Neural progenitor cell (in vitro differentiated cells): Measurements from ENCODE around the gene CLK4. TPM values are rescaled to one million over a fixed set of nuclear protein-coding genes. Genes with fewer than 3 reads are reported as not detected.
A peak's percentile ranks its signal among the peaks of the same experiment; 100 is the strongest.

Experiments used
- DNase-seq: peaks from one replicate; pipeline ENCODE4 v3.0.0-alpha.2; 2016; ENCODE audit warnings: low spot score
- H2AFZ ChIP-seq: fragments of 200-600 bp; sonication (generic); replicated peaks from 2 replicates; pipeline ENCODE4 v1.6.1; 2016; ENCODE audit warnings: antibody characterized with exemption
- H3F3A ChIP-seq: fragments of 200-600 bp; sonication (generic); 2 replicates; pipeline ENCODE4 v1.6.1; 2016; ENCODE audit warnings: antibody characterized with exemption, low read depth
- H3K27ac ChIP-seq: fragments of 200-600 bp; sonication (generic); 2 replicates; pipeline ENCODE4 v1.5.1; 2016; ENCODE audit warnings: mild to moderate bottlenecking
- H3K27me3 ChIP-seq: fragments of 200-600 bp; sonication (generic); 2 replicates; pipeline ENCODE4 v1.6.1; 2016; ENCODE audit warnings: mild to moderate bottlenecking, moderate library complexity
- H3K36me3 ChIP-seq: fragments of 200-600 bp; sonication (generic); 2 replicates; pipeline ENCODE4 v1.5.1; 2016
- H3K4me1 ChIP-seq: fragments of 200-600 bp; sonication (generic); 2 replicates; pipeline ENCODE4 v1.6.1; 2016; ENCODE audit warnings: mixed run types
- H3K4me2 ChIP-seq: fragments of 200-600 bp; sonication (generic); 2 replicates; pipeline ENCODE4 v1.6.1; 2016
- H3K4me3 ChIP-seq: fragments of 200-600 bp; sonication (generic); 2 replicates; pipeline ENCODE4 v1.5.1; 2016
- H3K79me2 ChIP-seq: fragments of 200-600 bp; sonication (generic); 2 replicates; pipeline ENCODE4 v1.6.1; 2016; ENCODE audit warnings: low read depth
- H3K9ac ChIP-seq: fragments of 200-600 bp; sonication (generic); 2 replicates; pipeline ENCODE4 v1.6.1; 2016
- H3K9me3 ChIP-seq: fragments of 200-600 bp; sonication (generic); 2 replicates; pipeline ENCODE4 v1.5.1; 2016; ENCODE audit warnings: low read depth
- H4K20me1 ChIP-seq: fragments of 200-600 bp; sonication (generic); 2 replicates; pipeline ENCODE4 v1.6.1; 2016; ENCODE audit warnings: low read depth
- H3K27ac Mint-ChIP-seq: 3 replicates; pipeline ENCODE4 v1.8.0; 2021; ENCODE audit warnings: mixed read lengths
- H3K27me3 Mint-ChIP-seq: 2 replicates; pipeline ENCODE4 v1.8.0; 2022; ENCODE audit warnings: low read depth, mild to moderate bottlenecking, inconsistent platforms, moderate library complexity, mixed read lengths; ENCODE audit not compliant: insufficient read depth
- H3K36me3 Mint-ChIP-seq: 3 replicates; pipeline ENCODE4 v1.8.0; 2021; ENCODE audit warnings: mixed read lengths
- H3K4me1 Mint-ChIP-seq: 3 replicates; pipeline ENCODE4 v1.8.0; 2021; ENCODE audit warnings: mixed read lengths
- H3K4me3 Mint-ChIP-seq: 3 replicates; pipeline ENCODE4 v1.8.0; 2021; ENCODE audit warnings: mild to moderate bottlenecking, moderate library complexity, mixed read lengths
- H3K9me3 Mint-ChIP-seq: 3 replicates; pipeline ENCODE4 v1.8.0; 2020; ENCODE audit warnings: mixed read lengths
- CTCF ChIP-seq: fragments of 200-600 bp; sonication (generic); IDR thresholded peaks from 2 replicates; pipeline ENCODE4 v1.5.1; 2017; ENCODE audit warnings: antibody characterized with exemption, mild to moderate bottlenecking
- EZH2 ChIP-seq: fragments of 200-600 bp; sonication (generic); IDR thresholded peaks from 2 replicates; pipeline ENCODE4 v1.6.1; 2017; ENCODE audit warnings: antibody characterized with exemption, mild to moderate bottlenecking, moderate library complexity
- EZH2phosphoT487 ChIP-seq: fragments of 200-600 bp; sonication (generic); IDR thresholded peaks from 2 replicates; pipeline ENCODE4 v1.6.1; 2017; ENCODE audit warnings: antibody characterized with exemption
- total RNA-seq: library from RNA; depleted of rRNA; stranded (reverse); fragments of >200 nt; gene quantifications from 2 replicates; pipeline ENCODE4 v1.2.3, GENCODE V29; 2015; ENCODE audit warnings: low replicate concordance

CLK4 gene
- total RNA-seq, 1 donor from 2014 or later, result 41.1 TPM

GRCh38 chr5:178580271-178580955 lies 46.4 kb downstream of the CLK4 start:
- Histone ChIP-seq H3K9ac (no peak overlapping the region), H3K27me3 (peaks cover 45% of the 10 kb centered on the region), H3K9me3 (no peaks in the 10 kb centered on the region), H3K36me3 (no peaks in the 10 kb centered on the region), H3K4me1 (no peaks in the 10 kb centered on the region), H3K27ac (no peak overlapping the region), H3K79me2 (no peaks in the 10 kb centered on the region), H3K4me3 (no peak overlapping the region), H2AFZ (no peak overlapping the region), H3F3A (peaks cover 14% of the 10 kb centered on the region), H3K4me2 (no peak overlapping the region), H4K20me1 (no peaks in the 10 kb centered on the region)
- no peak for TF ChIP-seq EZH2
- TF ChIP-seq EZH2phosphoT487, result no peak
- no peak for TF ChIP-seq CTCF
- DNase-seq, result no peak
- no peak overlapping the region for H3K4me3 Mint-ChIP-seq
- H3K27me3 Mint-ChIP-seq, result peaks cover 9% of the 10 kb centered on the region
- H3K27ac Mint-ChIP-seq, result no peak overlapping the region
- peaks cover 3% of the 10 kb centered on the region for H3K36me3 Mint-ChIP-seq
- peaks cover 16% of the 10 kb centered on the region for H3K4me1 Mint-ChIP-seq
- H3K9me3 Mint-ChIP-seq, result peaks cover 2% of the 10 kb centered on the region

- no peak for TF ChIP-seq CTCF
- TF ChIP-seq EZH2phosphoT487, result no peak
- no peak for TF ChIP-seq EZH2
- peak overlapping the region; percentile 46 for H3K27ac Mint-ChIP-seq
- H3K4me3 Mint-ChIP-seq, result peak overlapping the region; percentile 55
Measured at GRCh38 chr5:178577944-178578343, 48.9 kb downstream of the CLK4 start.

GRCh38 chr5:178577376-178577839 lies 49.4 kb downstream of the CLK4 start:
- H3K27me3 Mint-ChIP-seq, result peaks cover 8% of the 10 kb centered on the region
- Histone ChIP-seq H2AFZ (peak overlapping the region; percentile 97), H3K4me1 (no peaks in the 10 kb centered on the region), H3K9ac (no peak overlapping the region), H3K36me3 (no peaks in the 10 kb centered on the region), H3F3A (peaks cover 14% of the 10 kb centered on the region), H4K20me1 (no peaks in the 10 kb centered on the region), H3K79me2 (no peaks in the 10 kb centered on the region), H3K4me2 (peak overlapping the region; percentile 83), H3K4me3 (peak overlapping the region; percentile 51), H3K9me3 (peaks cover 1% of the 10 kb centered on the region), H3K27ac (no peak overlapping the region), H3K27me3 (peaks cover 63% of the 10 kb centered on the region)
- H3K36me3 Mint-ChIP-seq, result peaks cover 14% of the 10 kb centered on the region
- no peak for TF ChIP-seq CTCF
- TF ChIP-seq EZH2phosphoT487, result no peak
- TF ChIP-seq EZH2, result peak; percentile 48
- H3K9me3 Mint-ChIP-seq, result peaks cover 14% of the 10 kb centered on the region
- H3K27ac Mint-ChIP-seq, result no peak overlapping the region
- H3K4me1 Mint-ChIP-seq, result peaks cover 12% of the 10 kb centered on the region
- H3K4me3 Mint-ChIP-seq, result peak overlapping the region; percentile 81
- DNase-seq, result peak; percentile 67

More at GRCh38 chr5:178577944-178578343, 48.9 kb downstream of the CLK4 start:
- Mint-ChIP-seq H3K27me3 (peaks cover 8% of the 10 kb centered on the region), H3K4me1 (peaks cover 14% of the 10 kb centered on the region), H3K9me3 (peaks cover 10% of the 10 kb centered on the region), H3K36me3 (peaks cover 9% of the 10 kb centered on the region)
- H3K4me1 ChIP-seq, result no peaks in the 10 kb centered on the region
- peaks cover 63% of the 10 kb centered on the region for H3K27me3 ChIP-seq
- H3K79me2 ChIP-seq, result no peaks in the 10 kb centered on the region
- H3K27ac ChIP-seq, result no peak overlapping the region
- no peak overlapping the region for H3K4me2 ChIP-seq
- no peaks in the 10 kb centered on the region for H3K36me3 ChIP-seq
- H2AFZ ChIP-seq, result no peak overlapping the region
- H3K9ac ChIP-seq, result no peak overlapping the region
- no peaks in the 10 kb centered on the region for H4K20me1 ChIP-seq
- H3K4me3 ChIP-seq, result no peak overlapping the region
- DNase-seq, result no peak
- peaks cover 14% of the 10 kb centered on the region for H3F3A ChIP-seq
- H3K9me3 ChIP-seq, result no peaks in the 10 kb centered on the region
